K562 (cell line): ENCODE data around the gene RGS6.

ENCODE experiments used
- CHD4 ChIP-seq: fragments of 200-600 bp; sonication (generic); IDR thresholded peaks from 3 replicates; pipeline ENCODE4 v1.6.1; 2012; ENCODE audit warnings: low read depth, mild to moderate bottlenecking, mixed read lengths, low read length, inconsistent platforms; ENCODE audit not compliant: insufficient read depth, insufficient replicate concordance, poor library complexity, severe bottlenecking
- EZH2 ChIP-seq: IDR thresholded peaks from 2 replicates; pipeline ENCODE4 v1.6.1; 2012; ENCODE audit warnings: low read depth, mild to moderate bottlenecking, inconsistent platforms, low read length, borderline replicate concordance
- IRF2 ChIP-seq: sonication (generic); formaldehyde crosslinking; IDR thresholded peaks from 2 replicates; pipeline ENCODE4 v1.8.1; 2022; ENCODE audit warnings: mild to moderate bottlenecking, missing genetic modification reagents
- NRF1 ChIP-seq, 2 experiments: fragments of 450-650 bp; IDR thresholded peaks in 1 of 2; conservative IDR thresholded peaks in 1 of 2; 2 replicates each; pipeline ENCODE4 v1.6.1; 2014; ENCODE audit warnings: mild to moderate bottlenecking in 2 of 2
- POLR2AphosphoS2 ChIP-seq: IDR thresholded peaks from 2 replicates; pipeline ENCODE4 v1.6.1; 2012; ENCODE audit warnings: low read length, improper control_type of control experiment
- RERE ChIP-seq: sonication (generic); formaldehyde crosslinking; IDR thresholded peaks from 2 replicates; pipeline ENCODE4 v1.8.0; 2023; ENCODE audit warnings: missing genetic modification reagents, mild to moderate bottlenecking, borderline replicate concordance
- SRSF1 ChIP-seq: fragments of 200-400 bp; formaldehyde crosslinking; IDR thresholded peaks from 2 replicates; pipeline ENCODE4 v1.6.1; 2017; ENCODE audit warnings: mild to moderate bottlenecking, low read depth, low read length, moderate library complexity
- TEAD2 ChIP-seq: fragments of 450-650 bp; IDR thresholded peaks from 2 replicates; pipeline ENCODE4 v1.6.1; 2016; ENCODE audit warnings: missing genetic modification characterization, control low read depth, missing compliant biosample characterization
- ZNF224 ChIP-seq: sonication (generic); formaldehyde crosslinking; IDR thresholded peaks from 2 replicates; pipeline ENCODE4 v1.8.0; 2022; ENCODE audit warnings: mild to moderate bottlenecking, missing genetic modification reagents
- TF ChIP-seq, protein P1 (sequence below), 2 experiments: fragments of 200-800 bp in 1 of 2; sonication (Bioruptor generic) in 1 of 2; sonication (generic) in 1 of 2; formaldehyde crosslinking in 1 of 2; IDR thresholded peaks in 1 of 2; conservative IDR thresholded peaks in 1 of 2; 2 replicates each; pipeline versions ENCODE4 v1.5.0 to v1.6.1; 2016 to 2020; ENCODE audit warnings: missing compliant biosample characterization in 1 of 2, missing genetic modification characterization in 1 of 2, missing genetic modification reagents in 1 of 2
- TF ChIP-seq, protein P2 (sequence below): sonication (generic); IDR thresholded peaks from 2 replicates; pipeline ENCODE4 v1.6.1; 2016
- TF ChIP-seq, protein P3 (sequence below), 3 experiments: IDR thresholded peaks in 2 of 3; conservative IDR thresholded peaks in 1 of 3; 2 replicates each; pipeline ENCODE4 v1.5.1; 2011 to 2012; ENCODE audit warnings: low read length in 3 of 3, mild to moderate bottlenecking in 3 of 3, control low read depth in 2 of 3, improper control_type of control experiment in 1 of 3, inconsistent platforms in 1 of 3, low read depth in 1 of 3, mixed read lengths in 1 of 3, moderate library complexity in 1 of 3; ENCODE audit not compliant: insufficient read depth in 2 of 3

- TF ChIP-seq SRSF1 (no peak), RERE (no peak), NRF1 (conservative IDR thresholded peaks at IDR 0.05 in 1 of 2, IDR thresholded peaks at IDR 0.05 in 1 of 2) (no peak), ZNF224 (no peak), TEAD2 (tag) (no peak), CHD4 (no peak), IRF2 (CRISPR knock-in tag) (no peak), EZH2 (no peak), POLR2AphosphoS2 (no peak)
- TF ChIP-seq, protein P1, sequence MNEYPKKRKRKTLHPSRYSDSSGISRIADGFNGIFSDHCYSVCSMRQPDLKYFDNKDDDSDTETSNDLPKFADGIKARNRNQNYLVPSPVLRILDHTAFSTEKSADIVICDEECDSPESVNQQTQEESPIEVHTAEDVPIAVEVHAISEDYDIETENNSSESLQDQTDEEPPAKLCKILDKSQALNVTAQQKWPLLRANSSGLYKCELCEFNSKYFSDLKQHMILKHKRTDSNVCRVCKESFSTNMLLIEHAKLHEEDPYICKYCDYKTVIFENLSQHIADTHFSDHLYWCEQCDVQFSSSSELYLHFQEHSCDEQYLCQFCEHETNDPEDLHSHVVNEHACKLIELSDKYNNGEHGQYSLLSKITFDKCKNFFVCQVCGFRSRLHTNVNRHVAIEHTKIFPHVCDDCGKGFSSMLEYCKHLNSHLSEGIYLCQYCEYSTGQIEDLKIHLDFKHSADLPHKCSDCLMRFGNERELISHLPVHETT (CRISPR knock-in tag; conservative IDR thresholded peaks at IDR 0.05 in 1 of 2, IDR thresholded peaks at IDR 0.05 in 1 of 2), result no peak
- TF ChIP-seq, protein P2, sequence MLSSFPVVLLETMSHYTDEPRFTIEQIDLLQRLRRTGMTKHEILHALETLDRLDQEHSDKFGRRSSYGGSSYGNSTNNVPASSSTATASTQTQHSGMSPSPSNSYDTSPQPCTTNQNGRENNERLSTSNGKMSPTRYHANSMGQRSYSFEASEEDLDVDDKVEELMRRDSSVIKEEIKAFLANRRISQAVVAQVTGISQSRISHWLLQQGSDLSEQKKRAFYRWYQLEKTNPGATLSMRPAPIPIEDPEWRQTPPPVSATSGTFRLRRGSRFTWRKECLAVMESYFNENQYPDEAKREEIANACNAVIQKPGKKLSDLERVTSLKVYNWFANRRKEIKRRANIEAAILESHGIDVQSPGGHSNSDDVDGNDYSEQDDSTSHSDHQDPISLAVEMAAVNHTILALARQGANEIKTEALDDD, result no peak
- TF ChIP-seq, protein P3, sequence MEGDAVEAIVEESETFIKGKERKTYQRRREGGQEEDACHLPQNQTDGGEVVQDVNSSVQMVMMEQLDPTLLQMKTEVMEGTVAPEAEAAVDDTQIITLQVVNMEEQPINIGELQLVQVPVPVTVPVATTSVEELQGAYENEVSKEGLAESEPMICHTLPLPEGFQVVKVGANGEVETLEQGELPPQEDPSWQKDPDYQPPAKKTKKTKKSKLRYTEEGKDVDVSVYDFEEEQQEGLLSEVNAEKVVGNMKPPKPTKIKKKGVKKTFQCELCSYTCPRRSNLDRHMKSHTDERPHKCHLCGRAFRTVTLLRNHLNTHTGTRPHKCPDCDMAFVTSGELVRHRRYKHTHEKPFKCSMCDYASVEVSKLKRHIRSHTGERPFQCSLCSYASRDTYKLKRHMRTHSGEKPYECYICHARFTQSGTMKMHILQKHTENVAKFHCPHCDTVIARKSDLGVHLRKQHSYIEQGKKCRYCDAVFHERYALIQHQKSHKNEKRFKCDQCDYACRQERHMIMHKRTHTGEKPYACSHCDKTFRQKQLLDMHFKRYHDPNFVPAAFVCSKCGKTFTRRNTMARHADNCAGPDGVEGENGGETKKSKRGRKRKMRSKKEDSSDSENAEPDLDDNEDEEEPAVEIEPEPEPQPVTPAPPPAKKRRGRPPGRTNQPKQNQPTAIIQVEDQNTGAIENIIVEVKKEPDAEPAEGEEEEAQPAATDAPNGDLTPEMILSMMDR (IDR thresholded peaks at IDR 0.05 in 2 of 3, conservative IDR thresholded peaks at IDR 0.05 in 1 of 3; ENCODE audit: insufficient read depth in 2 of 3, low read depth in 1 of 3, low read length in 3 of 3), result no peak
These were observed 560.0 kb downstream of the RGS6 start for GRCh38 chr14:72492196-72492595.
